Endometrial microvascular endothelial cells (primary cell): ENCODE results near the gene PXMP4. TPM values are rescaled to one million over a fixed set of nuclear protein-coding genes. Genes with fewer than 3 reads are reported as not detected.

Experiments used
- total RNA-seq: library from RNA; depleted of rRNA; stranded (reverse); fragments of >200 nt; gene quantifications from one replicate; pipeline ENCODE4 v1.2.3, GENCODE V29; 2015; ENCODE audit errors: inconsistent ontology term

The PXMP4 gene
- total RNA-seq, 1 donor from 2014 or later, result 7.7 TPM

Other genes with a start within 250 kb of the PXMP4 start
- 5.4 TPM for gene CBFA2T2, start 230.2 kb downstream of the PXMP4 start, total RNA-seq
- not detected for gene C20orf144, start 58.0 kb downstream of the PXMP4 start, total RNA-seq
- gene ACTL10, start 53.4 kb downstream of the PXMP4 start, total RNA-seq, result 2.1 TPM
- gene NECAB3, start 45.9 kb downstream of the PXMP4 start, total RNA-seq, result 8.9 TPM
- gene E2F1, start 33.9 kb downstream of the PXMP4 start, total RNA-seq, result 11.2 TPM
- 1.1 TPM for gene ZNF341, start 11.7 kb upstream of the PXMP4 start, total RNA-seq
- gene CHMP4B, start 91.0 kb upstream of the PXMP4 start, total RNA-seq, result 35.4 TPM